ENCODE results near the gene PLA2G4D.

Gene PLA2G4D, protein sequence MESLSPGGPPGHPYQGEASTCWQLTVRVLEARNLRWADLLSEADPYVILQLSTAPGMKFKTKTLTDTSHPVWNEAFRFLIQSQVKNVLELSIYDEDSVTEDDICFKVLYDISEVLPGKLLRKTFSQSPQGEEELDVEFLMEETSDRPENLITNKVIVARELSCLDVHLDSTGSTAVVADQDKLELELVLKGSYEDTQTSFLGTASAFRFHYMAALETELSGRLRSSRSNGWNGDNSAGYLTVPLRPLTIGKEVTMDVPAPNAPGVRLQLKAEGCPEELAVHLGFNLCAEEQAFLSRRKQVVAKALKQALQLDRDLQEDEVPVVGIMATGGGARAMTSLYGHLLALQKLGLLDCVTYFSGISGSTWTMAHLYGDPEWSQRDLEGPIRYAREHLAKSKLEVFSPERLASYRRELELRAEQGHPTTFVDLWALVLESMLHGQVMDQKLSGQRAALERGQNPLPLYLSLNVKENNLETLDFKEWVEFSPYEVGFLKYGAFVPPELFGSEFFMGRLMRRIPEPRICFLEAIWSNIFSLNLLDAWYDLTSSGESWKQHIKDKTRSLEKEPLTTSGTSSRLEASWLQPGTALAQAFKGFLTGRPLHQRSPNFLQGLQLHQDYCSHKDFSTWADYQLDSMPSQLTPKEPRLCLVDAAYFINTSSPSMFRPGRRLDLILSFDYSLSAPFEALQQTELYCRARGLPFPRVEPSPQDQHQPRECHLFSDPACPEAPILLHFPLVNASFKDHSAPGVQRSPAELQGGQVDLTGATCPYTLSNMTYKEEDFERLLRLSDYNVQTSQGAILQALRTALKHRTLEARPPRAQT

GRCh38 chr15:42094512-42094963 is at the start of gene PLA2G4D:
Gene PLA2G4D (minus strand): TSS chr15:42094562. CDS start chr15:42094459, 103 bp downstream.
- no peak for DNase-seq (ENCODE audit: low read depth)

DNA sequence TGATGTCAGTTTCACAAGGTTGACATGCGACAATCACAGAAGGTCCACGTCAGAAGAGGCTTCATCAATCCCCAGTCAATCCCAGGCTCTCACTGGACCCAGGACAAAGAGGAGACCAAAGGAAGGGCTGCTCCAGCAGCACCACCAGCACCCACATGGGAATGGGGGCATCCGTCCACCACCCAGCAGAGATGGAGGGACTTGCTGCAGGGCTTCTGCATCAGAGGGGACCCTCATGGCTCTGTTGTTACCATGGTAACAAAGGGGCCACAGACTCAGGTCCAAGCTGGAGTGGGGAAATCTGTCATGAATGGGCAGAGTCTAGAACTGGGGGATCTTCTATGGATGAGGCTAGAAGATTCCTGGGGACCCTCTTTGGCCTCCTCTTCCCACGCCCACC is 49.0 kb upstream of the PLA2G4D start:
- DNase-seq (ENCODE audit: low read depth): no peak

GRCh38 chr15:42141795-42142667 is 47.7 kb upstream of the PLA2G4D start:
- no peak for DNase-seq (ENCODE audit: low read depth)

DNA sequence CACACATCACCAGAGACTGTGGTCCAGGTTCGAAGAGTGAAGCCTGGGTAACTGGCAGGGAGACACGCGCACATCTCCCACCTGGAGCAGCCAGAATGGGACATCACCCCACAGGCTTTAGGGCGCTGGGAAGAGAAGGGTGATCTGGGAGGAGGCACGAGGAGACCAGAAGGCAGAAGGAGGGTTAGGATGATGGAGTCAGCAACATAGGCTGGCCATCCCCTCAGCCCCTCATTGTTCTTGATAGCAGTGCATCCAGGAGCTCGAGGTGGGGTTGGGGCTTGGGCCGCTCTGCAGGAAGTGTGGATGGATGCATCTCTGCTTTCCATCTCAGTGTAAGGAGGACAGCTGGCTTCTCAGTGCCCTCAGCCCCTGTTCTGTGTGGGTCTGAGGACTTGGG is 46.9 kb upstream of the PLA2G4D start:
- DNase-seq (ENCODE audit: low read depth): no peak

DNA sequence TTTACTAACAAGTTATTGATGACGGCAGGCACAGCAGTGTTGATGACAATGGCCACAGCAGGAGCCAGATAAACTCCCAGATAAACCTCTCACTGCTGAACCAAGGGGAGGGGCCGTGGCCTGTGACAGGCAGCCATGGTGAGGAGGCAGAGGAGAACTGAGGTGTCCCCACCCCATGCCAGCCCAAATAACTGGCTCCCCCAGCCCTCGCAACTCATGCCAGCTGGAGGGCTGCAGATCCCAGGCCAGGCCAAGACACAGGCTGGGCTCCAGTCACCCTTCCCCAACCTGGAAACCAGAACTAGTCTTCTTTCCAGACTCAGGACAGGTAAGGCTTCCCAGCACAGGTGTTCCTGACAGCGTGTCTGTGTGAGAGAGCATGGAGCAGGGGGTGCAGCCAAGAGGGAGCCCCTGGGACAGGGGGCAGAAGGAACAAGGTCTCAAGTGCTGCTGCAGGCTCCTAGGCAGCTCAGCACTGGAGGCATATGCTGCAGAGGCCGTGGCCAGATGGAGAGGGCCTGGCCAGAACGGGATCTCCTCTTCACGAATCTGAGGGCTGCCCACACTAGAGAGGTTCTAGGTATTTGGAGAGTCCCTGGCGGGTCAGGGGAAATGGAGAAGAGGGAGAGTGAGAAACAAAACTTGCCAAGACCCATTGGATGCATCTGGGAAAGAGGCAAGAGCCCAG is 46.2 kb upstream of the PLA2G4D start:
- DNase-seq (ENCODE audit: low read depth): no peak

DNA sequence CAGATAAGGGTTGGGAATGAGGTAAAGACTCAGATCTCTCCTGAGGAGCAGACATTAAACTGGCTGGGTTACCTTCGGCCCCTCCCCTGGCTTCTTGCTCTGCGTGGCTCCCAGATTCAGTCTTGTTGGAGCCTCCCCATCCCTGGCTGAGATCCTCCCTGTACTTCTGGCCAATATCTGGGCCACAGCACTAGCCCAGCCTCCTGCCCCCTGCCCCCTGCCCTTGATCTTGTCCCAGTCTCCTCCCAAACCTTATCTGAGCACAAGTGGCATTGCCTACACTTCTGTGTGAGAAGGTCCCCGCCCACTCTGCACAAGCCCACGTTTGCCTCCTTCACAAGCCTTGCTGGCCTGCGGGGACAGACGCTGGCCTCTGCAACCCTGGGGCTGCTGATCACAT is 45.2 kb upstream of the PLA2G4D start:
- no peak for DNase-seq (ENCODE audit: low read depth)

DNA sequence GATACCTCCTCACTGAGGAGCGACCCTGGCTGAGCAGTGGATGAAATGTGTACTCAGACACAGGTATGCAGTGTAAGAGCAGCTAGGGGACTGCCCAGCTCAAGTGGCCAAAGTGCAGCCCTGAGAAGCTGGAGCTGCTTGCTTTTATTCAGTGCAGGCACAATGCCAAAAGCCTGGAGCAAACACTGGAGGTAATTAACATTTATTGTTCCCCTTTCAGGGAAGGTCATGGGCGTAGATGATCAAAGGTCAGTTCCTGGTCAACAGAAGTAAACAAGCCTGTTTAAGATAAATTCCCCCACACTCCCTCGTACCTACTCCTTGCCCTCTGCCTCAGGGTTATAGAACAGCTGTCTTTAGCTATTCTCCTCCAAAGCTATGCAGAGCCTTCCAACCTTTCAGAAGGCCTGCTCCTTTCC is 44.6 kb upstream of the PLA2G4D start:
- DNase-seq (ENCODE audit: low read depth): no peak

DNA sequence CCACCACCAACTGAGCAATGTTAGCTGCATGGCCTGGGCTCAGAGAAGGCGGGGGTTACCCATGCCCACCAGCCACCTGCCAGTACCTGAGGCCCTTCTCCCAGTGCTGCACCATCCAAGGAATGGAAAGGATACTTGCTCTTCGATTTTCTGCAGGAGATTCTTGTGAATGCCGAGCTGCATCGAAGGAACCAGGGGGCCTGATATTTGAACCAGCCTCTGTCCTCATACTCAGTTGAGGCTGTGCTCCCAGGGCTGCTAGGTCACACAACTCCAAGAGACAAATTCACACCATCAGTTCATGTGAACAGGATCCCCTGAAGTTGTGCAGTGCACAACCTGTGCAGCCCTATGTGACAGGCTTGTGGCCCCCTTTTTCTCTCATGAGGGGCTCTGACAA is 44.0 kb upstream of the PLA2G4D start:
- DNase-seq (ENCODE audit: low read depth): no peak

DNA sequence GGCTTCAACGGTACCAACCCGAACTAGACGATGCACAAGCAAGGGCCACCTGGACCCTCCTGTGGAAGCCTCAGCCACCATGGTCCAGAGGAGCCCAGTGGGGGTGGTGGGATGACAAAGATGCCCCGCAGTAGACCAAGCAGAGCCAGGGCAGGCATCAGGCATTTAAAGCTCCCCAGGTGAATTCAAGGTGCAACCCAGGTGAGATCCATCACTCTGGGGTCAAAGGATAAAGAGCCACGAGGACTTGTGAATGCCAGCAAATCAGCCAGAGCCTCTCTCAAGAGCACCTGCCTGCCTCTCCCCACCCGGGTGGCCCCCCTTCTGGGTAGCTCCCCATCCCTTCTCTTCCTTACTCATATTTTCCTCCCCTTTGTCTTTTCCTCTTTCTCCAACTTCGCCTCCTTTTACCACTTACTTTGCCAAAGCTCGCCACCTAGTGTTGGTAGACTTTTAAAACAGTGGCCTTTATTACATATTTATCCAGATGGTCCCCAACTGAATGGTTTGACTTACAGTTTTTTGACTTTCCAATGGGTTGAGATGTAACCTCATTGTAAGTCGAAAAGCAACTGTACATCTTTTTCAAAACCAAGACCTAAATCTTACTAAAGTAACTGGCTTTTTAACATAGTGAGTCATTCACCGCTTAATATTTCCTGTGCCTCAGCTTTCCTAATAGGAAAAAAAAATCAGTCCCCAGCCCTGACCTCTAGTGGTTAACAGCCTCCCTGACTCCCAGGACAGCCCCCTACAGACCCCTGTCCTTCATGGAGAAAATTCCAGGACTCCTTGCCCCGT is 43.3 kb upstream of the PLA2G4D start:
- DNase-seq (ENCODE audit: low read depth): no peak

DNA sequence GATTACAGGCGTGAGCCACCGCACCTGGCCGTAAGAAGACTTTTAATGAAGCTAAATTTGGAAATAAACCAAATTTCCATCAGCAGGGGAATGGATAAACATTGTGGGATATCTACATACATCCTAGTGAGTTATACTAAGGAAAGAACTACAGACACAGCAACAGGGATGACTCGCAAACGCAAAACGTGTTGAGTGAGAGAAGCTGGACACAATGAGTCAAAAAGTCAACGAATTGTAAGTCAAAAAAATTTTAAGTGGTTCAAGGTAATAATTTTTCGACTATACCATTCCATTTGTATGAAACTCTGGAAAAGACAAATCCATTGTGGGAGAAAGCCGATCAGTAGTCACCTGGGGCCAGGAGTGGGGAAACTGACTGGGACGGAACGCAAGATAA is 42.2 kb upstream of the PLA2G4D start:
- no peak for DNase-seq (ENCODE audit: low read depth)

DNA sequence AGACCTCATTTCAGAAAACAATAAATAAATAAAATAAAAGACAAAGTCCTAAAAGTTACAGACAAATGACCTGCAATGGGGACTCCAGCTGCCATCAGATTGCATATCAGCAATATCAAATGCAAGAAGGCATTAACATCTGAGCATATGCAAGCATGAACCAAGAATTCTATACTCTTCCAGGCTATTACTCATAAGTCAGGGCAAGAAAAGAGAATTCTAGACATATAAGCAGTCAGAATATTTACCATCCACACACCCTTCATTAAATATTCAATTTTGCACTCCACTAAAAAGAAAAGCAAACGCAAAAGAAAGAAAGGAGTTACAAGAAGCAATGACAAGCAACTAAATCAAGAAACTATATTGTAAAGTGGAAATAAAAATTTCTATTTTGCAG is 41.0 kb upstream of the PLA2G4D start:
- no peak for DNase-seq (ENCODE audit: low read depth)

DNA sequence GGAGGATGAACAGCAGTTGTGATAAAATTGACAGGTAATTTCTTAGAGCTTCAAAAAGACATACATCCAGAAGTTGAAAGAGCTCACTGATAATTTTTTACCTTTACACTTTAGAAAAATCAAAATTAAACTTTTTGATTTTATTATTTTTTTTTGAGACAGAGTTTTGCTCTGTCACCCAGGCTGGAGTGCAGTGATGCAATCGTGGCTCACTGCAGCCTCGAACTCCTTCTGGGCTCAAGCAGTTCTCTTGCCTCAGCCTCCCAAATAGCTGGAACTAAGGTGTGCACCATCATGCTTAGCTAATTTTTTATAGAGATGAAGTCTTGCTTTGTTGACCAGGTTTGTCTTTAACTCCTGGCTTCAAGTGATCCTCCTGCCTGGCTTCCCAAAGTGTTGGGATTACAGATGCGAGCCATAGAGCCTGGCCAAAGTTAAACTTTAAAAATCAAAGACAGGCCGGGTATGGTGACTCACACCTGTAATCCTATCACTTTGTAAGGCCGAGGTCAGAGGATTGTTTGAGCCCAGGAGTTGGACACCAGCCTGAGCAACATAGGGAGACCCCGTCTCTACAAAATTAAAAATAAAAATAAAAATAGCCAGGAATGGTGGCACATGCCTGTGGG is 40.4 kb upstream of the PLA2G4D start:
- no peak for DNase-seq (ENCODE audit: low read depth)

GRCh38 chr15:42133886-42134502 is 39.6 kb upstream of the PLA2G4D start:
- peak; percentile 13 for DNase-seq (ENCODE audit: low read depth)

- DNase-seq (ENCODE audit: low read depth): no peak
These were observed 39.0 kb upstream of the PLA2G4D start for GRCh38 chr15:42133356-42133755.

DNA sequence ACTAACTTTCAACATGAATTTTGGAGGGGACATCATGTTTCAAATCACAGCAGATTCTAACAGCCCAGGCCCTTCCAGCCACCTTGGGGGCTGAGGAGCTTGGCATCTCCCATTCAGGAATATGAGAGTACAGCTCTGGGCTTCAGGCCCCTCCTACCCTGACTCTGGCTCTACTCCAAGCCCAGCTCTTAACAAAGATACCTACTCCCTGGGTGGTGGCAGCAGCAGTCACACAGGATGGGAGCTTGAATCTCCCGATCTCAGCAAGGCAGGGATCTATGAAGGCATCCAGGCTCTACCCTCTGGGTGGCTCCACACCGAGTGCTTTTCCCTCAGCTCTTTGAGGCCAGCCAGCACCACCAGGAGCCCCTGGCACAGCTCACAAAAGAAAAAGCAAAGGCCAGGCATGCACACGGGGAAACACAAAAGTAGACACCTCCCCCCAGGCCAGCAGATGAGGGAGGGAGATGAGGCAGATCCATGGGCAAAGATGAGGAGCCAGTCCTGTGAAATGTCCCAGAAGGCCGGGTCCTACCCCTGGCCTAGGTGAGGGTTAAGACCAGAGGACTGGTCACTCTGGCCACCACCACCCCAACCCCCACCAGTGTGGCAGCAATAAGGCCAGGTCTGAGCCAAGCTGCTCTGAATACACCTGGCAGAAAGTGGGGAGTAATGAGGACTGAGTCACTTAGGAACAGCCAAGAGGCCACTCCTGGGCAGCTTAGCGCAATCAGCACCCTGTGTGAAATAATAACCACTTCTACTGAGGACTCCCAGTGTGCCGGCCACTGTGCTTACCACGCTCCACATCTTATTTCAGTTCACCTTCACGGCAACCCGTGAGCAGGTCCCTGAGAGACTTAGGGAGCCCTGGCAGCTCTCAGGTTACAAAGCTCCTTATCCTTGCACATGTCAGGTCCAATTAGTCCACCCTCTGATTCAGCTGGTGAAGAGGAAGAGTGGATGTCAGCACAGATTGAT is 37.8 kb upstream of the PLA2G4D start:
- no peak for DNase-seq (ENCODE audit: low read depth)

DNA sequence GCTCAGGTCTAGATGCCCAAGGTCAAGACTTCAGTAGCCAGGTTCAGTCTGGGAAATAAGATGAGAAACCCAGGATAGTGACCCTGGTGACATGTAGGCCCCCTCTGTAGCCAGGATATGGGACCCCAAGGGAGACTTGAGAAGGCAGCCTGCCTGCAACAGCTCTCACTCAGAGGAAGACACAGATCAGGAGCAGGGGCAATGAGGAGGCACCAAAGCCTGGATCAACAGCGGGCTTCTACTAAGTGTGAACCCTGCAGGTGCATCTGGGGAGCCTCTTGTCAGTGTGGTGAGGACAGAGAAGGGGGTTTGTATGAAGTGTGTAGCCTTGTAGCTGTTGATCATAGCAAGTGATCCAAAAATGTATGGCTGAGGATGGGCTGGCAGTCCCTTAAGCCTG is 36.6 kb upstream of the PLA2G4D start:
- DNase-seq (ENCODE audit: low read depth): no peak

DNA sequence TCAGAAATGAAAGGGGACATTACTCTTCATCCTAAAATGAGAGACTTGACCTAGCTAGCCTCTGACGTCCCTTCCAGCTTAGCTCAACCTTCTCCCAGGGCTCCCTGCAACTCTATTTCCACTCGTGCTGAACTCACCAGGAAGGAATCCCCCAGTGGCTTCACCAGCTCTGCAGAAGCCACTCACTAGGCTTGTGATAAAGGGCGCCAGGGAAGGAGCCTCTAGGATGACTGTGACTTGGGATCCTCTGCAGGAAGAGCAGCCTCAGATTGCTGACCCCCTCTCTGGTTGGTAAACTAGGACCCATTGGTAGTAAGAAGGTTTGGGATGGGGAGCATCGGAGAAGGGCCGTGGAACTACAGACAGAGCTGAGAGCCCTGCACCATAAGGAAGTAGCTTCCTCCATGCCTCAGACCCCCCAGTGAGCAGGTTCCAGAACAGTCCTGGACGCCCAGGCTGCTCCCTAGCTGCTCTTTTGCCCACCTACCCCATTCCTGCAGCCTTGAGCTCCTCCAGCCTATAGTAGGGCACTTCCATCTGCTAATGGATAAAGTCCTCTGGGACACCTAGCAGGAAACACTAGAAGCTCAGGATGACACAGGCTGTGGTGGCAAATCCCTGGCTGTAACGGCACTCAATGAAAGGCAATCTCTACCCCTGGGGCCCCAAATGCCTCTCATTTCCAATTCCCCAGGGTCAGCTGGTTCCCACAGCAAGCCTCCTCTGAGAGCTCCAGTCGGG is 36.1 kb upstream of the PLA2G4D start:
- no peak for DNase-seq (ENCODE audit: low read depth)

- no peak for DNase-seq (ENCODE audit: low read depth)
These were observed 35.0 kb upstream of the PLA2G4D start for GRCh38 chr15:42129364-42129763.
